Gastrocnemius medialis (tissue), 4 donors: Measurements from ENCODE around the gene NRTN. TPM values are rescaled to one million over a fixed set of nuclear protein-coding genes. Genes with fewer than 3 reads are reported as not detected.

Experiments
- ATAC-seq, 2 donors: fragments of 150-250 bp; one replicate each; pipeline ENCODE4 v1.9.1; 2016
- DNase-seq, 2 donors: peaks; one replicate each; pipeline ENCODE4 v3.0.0-alpha.2; 2019
- H3K27ac ChIP-seq, 4 donors: fragments of 200-600 bp; sonication (generic); 1 replicate in 1 of 4; 2 replicates in 3 of 4; pipeline ENCODE4 v1.5.1; 2016 to 2018; ENCODE audit warnings: mild to moderate bottlenecking in 2 of 4, moderate library complexity in 1 of 4
- H3K27me3 ChIP-seq, 3 donors: fragments of 200-600 bp; sonication (generic) in 2 of 3; 1 replicate in 1 of 3; 2 replicates in 2 of 3; pipeline versions ENCODE4 v1.5.1 to v1.6.0; 2016 to 2019; ENCODE audit warnings: mild to moderate bottlenecking in 1 of 3, moderate library complexity in 1 of 3
- H3K36me3 ChIP-seq, 2 donors: fragments of 200-600 bp; sonication (generic) in 1 of 2; one replicate each; pipeline ENCODE4 v1.5.1; 2017 to 2018
- H3K4me1 ChIP-seq, 2 donors: fragments of 200-600 bp; sonication (generic) in 1 of 2; one replicate each; pipeline ENCODE4 v1.5.1; 2016 to 2017; ENCODE audit warnings: mild to moderate bottlenecking in 2 of 2
- H3K4me3 ChIP-seq, 4 donors: fragments of 200-600 bp; sonication (generic) in 3 of 4; 1 replicate in 1 of 4; 2 replicates in 3 of 4; pipeline ENCODE4 v1.5.1; 2016 to 2019; ENCODE audit warnings: mild to moderate bottlenecking in 2 of 4
- H3K9me3 ChIP-seq, 3 donors: fragments of 200-600 bp; sonication (generic) in 2 of 3; 1 replicate in 1 of 3; 2 replicates in 2 of 3; pipeline ENCODE4 v1.5.1; 2016 to 2019
- POLR2A ChIP-seq, 2 donors: fragments of 450-650 bp; IDR thresholded peaks; one replicate each; pipeline ENCODE4 v1.6.1; 2017; ENCODE audit warnings: antibody characterized with exemption in 2 of 2, mild to moderate bottlenecking in 2 of 2, moderate library complexity in 2 of 2
- in situ Hi-C, 4 donors: fragments of 200-750 bp; cut with MboI; loops; one replicate each; pipeline versions ENCODE4 v1.15.0 to v1.8.0; 2017; ENCODE audit warnings: low sequenced_read_pairs in 4 of 4
- intact Hi-C: fragments of 100-400 bp; cut with DNase I; formaldehyde crosslinking; loops from one replicate; pipeline ENCODE4 v1.15.1; 2023; ENCODE audit warnings: low total_unique reads
- total RNA-seq, 4 donors: library from RNA; depleted of rRNA; stranded (reverse); fragments of >200 nt; gene quantifications; one replicate each; pipeline versions ENCODE4 v1.1.0 to v1.2.3, GENCODE V29; 2016
- TF ChIP-seq, protein P1 (sequence below), 5 experiments: fragments of 450-650 bp in 3 of 5; fragments of 200-600 bp in 2 of 5; sonication (generic) in 2 of 5; IDR thresholded peaks in 4 of 5; conservative IDR thresholded peaks in 1 of 5; 1 replicate in 4 of 5; 2 replicates in 1 of 5; pipeline ENCODE4 v1.5.1; 2016 to 2019; ENCODE audit warnings: antibody characterized with exemption in 5 of 5, mild to moderate bottlenecking in 3 of 5, moderate library complexity in 3 of 5

The NRTN gene
- total RNA-seq, 4 donors from 2014 or later: not detected

DNA sequence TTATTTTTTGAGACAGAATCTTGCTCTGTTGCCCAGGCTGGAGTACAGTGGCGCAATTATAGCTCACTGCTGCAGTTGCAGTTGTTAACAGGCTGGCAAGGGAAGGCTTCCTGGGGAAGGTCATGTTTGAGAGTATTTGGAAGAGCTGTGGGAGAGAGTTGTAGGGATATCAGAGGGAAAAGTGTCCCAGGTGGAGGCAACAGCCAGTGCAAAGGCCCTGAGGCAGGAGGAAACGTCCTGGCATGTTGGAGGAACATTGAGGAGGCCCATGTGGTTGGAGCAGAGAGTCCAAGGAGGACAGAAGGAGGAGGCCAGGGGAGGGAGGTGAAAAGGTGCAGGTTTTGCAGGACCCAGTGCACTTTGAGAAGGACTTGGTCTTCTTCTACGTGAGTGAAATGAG, 11.7 kb upstream of the NRTN start:
- Histone ChIP-seq H3K27ac (no peak overlapping the region), H3K27me3 (peaks cover 0 to 4% (median 0%) of the 10 kb centered on the region in 3 donors), H3K4me3 (no peak overlapping the region), H3K36me3 (peaks cover 0 to 18% of the 10 kb centered on the region in 2 donors), H3K4me1 (peaks cover 7 to 8% of the 10 kb centered on the region in 2 donors), H3K9me3 (no peaks in the 10 kb centered on the region)
- ATAC-seq (no peak), DNase-seq (no peak)
- in situ Hi-C loops (no loop called here), intact Hi-C loops (loop anchor here (5.0 kb wide), 2 partner anchors 171 to 184 kb away; partner anchors contain the start of genes RANBP3, SAFB and SAFB2)
- TF ChIP-seq, protein P1, sequence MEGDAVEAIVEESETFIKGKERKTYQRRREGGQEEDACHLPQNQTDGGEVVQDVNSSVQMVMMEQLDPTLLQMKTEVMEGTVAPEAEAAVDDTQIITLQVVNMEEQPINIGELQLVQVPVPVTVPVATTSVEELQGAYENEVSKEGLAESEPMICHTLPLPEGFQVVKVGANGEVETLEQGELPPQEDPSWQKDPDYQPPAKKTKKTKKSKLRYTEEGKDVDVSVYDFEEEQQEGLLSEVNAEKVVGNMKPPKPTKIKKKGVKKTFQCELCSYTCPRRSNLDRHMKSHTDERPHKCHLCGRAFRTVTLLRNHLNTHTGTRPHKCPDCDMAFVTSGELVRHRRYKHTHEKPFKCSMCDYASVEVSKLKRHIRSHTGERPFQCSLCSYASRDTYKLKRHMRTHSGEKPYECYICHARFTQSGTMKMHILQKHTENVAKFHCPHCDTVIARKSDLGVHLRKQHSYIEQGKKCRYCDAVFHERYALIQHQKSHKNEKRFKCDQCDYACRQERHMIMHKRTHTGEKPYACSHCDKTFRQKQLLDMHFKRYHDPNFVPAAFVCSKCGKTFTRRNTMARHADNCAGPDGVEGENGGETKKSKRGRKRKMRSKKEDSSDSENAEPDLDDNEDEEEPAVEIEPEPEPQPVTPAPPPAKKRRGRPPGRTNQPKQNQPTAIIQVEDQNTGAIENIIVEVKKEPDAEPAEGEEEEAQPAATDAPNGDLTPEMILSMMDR (IDR thresholded peaks at IDR 0.05 in 4 of 5, conservative IDR thresholded peaks at IDR 0.05 in 1 of 5): no peak
- TF ChIP-seq POLR2A (IDR thresholded peaks at IDR 0.05): no peak

DNA sequence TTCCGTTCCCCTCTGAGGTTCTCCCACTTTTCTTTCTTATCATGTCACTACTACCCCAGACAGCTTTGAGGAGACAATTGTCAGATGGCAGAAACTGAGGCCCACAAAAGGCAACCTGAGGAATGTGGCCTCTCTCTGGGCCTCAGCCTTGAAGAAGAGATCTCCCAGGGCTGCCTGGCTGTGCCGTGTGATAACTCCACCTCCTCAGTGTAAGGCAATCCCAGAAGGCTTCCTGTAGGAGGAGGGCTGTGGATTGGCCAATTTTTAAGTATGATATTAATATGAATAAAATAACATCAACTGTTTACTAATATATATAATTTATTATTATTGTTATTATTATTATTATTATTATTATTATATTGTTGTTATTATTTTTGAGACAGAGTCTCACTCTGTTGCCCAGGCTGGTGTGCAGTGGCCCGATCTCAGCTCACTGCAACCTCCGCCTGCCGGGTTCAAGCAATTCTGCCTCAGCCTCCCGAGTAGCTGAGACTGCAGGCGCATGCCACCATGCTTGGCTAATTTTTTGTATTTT, 9.4 kb upstream of the NRTN start:
- in situ Hi-C loops (no loop called here), intact Hi-C loops (no loop called here)
- no peaks in the 10 kb centered on the region for H3K9me3 ChIP-seq
- H3K27me3 ChIP-seq: peaks cover 14 to 22% (median 17%) of the 10 kb centered on the region in 3 donors
- DNase-seq: no peak
- ATAC-seq: no peak
- H3K4me1 ChIP-seq: no peaks in the 10 kb centered on the region
- H3K36me3 ChIP-seq: no peaks in the 10 kb centered on the region
- H3K4me3 ChIP-seq: no peak overlapping the region
- TF ChIP-seq, protein P1 (IDR thresholded peaks at IDR 0.05 in 4 of 5, conservative IDR thresholded peaks at IDR 0.05 in 1 of 5): no peak
- no peak for TF ChIP-seq POLR2A (IDR thresholded peaks at IDR 0.05)
- no peak overlapping the region for H3K27ac ChIP-seq

DNA sequence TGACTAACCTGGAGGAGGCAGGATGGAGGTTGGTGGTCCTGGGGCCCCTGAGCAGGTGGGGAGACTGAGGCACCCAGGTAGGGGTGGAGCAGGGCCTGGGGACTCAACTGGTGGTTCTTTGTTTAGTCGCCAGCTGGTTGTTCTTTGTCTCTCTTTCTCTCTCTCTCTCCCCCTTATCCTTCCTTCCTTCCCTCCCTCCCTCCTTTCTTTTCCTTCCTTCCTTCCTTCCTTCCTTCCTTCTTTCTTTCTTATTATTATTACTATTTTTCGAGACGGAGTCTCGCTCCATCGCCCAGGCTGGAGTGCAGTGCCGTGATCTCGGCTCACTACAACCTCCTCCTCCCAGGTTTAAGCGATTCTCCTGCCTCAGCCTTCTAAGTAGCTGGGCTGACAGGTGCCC, 6.6 kb upstream of the NRTN start:
- ATAC-seq (no peak), DNase-seq (no peak)
- intact Hi-C loops (no loop called here), in situ Hi-C loops (no loop called here)
- Histone ChIP-seq H3K36me3 (no peaks in the 10 kb centered on the region), H3K27me3 (peaks cover 42 to 50% (median 45%) of the 10 kb centered on the region in 3 donors), H3K9me3 (no peaks in the 10 kb centered on the region), H3K27ac (no peak overlapping the region), H3K4me3 (no peak overlapping the region), H3K4me1 (no peaks in the 10 kb centered on the region)
- TF ChIP-seq POLR2A (IDR thresholded peaks at IDR 0.05): no peak
- TF ChIP-seq, protein P1 (IDR thresholded peaks at IDR 0.05 in 4 of 5, conservative IDR thresholded peaks at IDR 0.05 in 1 of 5): no peak

DNA sequence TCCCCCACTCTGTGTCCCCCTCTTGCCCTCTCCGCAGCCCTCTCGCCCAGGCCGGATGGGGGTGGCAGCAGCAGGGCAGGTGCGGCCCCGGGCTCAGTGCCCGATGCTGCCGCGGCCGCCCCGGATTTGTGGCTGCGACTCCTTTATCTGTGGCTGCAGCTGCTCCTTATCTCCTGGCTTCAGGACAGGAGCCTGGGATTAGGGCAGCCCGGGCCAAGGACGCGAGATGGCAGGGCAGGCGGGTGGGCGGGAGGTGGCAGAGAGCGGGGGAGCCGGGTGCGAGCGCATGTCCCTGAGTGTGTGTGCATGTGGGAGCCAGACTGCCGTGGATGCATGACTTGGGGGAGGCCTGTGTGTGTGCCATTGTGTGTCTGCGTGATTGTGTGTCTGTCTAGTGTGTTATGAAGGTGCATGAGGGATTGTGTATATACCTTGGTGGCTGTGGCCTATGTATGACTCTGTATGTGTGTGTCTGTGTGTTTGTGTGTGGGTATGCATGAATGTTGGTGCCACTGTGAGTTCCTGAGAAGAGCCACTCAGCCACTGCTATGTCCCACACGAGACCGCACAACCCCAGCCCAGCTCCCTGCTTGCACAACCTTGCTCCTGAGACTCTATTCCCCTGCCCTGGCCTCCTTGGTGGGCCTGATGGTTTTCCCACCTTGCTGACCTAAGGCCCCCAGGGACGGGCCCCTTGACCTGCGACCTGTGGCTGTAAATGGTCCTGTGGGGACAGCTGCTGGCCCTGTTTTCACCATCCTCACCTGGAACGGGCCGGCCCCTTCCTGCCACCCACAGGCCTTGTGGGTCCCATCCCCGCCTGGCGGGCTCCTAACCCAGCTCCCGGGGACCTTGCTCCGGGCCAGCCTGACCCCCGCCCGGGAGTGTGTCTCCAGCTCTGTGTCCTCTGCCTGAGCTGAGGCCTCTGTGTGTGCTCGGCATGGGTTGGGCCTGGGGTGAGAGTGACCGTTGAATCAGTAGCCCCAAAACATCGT, 5.3 kb upstream of the NRTN start:
- intact Hi-C loops (no loop called here), in situ Hi-C loops (no loop called here)
- no peak overlapping the region for H3K27ac ChIP-seq
- TF ChIP-seq, protein P1 (IDR thresholded peaks at IDR 0.05 in 4 of 5, conservative IDR thresholded peaks at IDR 0.05 in 1 of 5): no peak
- TF ChIP-seq POLR2A (IDR thresholded peaks at IDR 0.05): no peak
- H3K27me3 ChIP-seq: peaks cover 55 to 59% (median 58%) of the 10 kb centered on the region in 3 donors
- ATAC-seq (no peak), DNase-seq (no peak)
- peaks cover 0 to 4% of the 10 kb centered on the region in 2 donors for H3K4me1 ChIP-seq
- no peaks in the 10 kb centered on the region for H3K36me3 ChIP-seq
- no peak overlapping the region for H3K4me3 ChIP-seq
- H3K9me3 ChIP-seq: no peaks in the 10 kb centered on the region
